ENCODE data around the gene FOXJ3.
"Not testable (repeated sequence)": the region's sequence is repeated elsewhere in the genome, so short reads cannot be mapped to it uniquely, and the experiment has no call there.

FOXJ3 gene

DNA sequence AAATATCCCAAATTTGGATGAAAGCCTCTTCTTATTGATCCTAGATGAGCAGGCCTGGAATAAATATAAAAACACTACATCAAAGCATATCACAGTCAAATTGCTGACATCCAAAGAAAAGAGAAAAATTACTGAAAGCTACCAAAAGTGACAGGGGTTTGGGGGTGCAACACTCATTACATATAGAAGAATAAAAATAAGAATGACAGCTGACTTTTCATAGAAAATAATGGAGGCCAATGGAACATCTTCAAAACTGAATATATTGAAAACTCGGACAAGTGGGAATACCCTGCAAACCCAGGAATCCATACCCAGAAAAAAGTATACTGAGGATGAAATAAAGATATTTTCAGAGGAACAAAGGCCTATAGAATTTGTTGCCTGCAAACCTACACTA is 84.0 kb downstream of the FOXJ3 start:
- no peak for DNase-seq (ENCODE audit: low read depth in 2 of 2)

GRCh38 chr1:42250164-42250563 is 84.9 kb downstream of the FOXJ3 start:
- DNase-seq (ENCODE audit: low read depth in 2 of 2), result no peak

DNA sequence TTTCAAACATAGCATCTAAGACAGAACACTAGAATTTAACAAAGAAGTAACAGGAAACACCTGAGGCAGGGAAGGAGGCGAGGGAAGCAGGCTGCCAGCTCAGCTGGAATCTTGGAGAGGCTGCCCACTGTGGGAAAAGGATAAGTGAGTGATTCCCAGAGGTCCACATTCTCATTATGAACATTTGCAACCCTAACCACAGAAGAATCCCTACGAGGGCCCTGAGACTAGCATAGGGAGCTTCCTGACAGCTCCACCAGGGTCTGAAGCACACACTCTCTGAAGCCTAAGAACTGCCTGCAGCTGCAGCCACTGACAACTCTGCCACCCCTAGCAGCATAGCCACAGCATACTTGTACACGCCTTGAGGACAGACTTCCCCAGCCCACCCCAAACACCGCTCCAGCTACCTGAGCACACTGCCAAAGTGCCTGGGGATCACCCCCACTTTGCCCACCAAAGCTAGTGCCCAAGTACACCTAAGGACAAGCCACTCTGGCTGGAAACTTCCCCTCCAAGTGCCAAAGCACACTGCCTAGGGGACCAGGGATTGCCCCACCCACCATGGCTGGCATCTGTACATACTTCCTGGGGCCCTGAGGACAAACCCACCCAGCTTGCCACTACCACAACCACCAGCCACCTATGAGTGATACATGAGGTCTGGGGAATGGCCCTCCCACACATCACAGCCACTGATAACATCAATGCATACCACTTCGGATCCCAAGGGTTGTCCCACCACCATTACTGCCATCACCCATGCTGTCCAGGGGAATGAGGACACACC is 93.9 kb downstream of the FOXJ3 start:
- DNase-seq (ENCODE audit: low read depth in 2 of 2), result no peak

DNA sequence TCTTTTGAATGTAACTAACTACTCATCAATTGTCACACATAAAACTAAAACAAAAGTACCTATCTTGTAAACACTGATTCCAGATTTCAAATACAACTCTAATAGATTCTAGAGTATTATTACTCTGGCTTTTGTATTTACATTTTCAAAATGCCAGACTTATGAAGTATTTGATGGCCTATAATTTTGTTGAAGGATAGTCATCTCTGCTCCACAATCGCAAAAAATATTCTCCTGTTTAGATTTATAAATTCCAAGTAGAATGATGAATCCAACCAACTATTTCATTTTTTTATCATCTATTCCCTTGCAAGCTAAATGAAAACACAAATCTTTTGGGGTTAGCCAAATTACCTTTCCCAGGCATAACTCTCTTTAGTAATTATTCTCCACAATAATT is 95.5 kb downstream of the FOXJ3 start:
- no peak for DNase-seq (ENCODE audit: low read depth in 2 of 2)

DNA sequence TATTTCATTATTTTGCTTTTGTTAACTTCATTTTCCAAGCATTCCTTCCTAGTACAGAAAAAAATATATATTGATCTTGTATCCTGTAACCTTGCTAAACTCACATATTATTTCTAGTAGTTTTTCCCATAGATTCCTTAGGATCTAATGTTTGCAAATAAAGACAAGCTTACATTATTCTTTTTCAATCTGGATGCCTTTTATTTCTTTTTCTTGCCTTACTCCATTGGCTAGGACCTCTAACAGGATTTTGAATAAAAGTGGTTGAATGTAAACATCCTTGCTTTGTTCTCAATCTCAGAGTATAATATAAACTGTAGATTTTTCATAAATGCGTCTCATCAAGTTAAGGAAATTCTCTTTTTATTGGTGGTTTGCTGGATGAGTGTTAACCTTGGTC is 96.0 kb downstream of the FOXJ3 start:
- no peak for DNase-seq (ENCODE audit: low read depth in 2 of 2)

- no peak for DNase-seq (ENCODE audit: low read depth in 2 of 2)
These were observed 103.8 kb downstream of the FOXJ3 start for GRCh38 chr1:42231253-42231652.

GRCh38 chr1:42228938-42229337 is 106.1 kb downstream of the FOXJ3 start:
- no peak for DNase-seq (ENCODE audit: low read depth in 2 of 2)

- no peak for DNase-seq (ENCODE audit: low read depth in 2 of 2)
These were observed 112.0 kb downstream of the FOXJ3 start for GRCh38 chr1:42223036-42223435.

- DNase-seq (ENCODE audit: low read depth in 2 of 2), result no peak
These were observed 113.0 kb downstream of the FOXJ3 start for GRCh38 chr1:42221952-42222606.

DNA sequence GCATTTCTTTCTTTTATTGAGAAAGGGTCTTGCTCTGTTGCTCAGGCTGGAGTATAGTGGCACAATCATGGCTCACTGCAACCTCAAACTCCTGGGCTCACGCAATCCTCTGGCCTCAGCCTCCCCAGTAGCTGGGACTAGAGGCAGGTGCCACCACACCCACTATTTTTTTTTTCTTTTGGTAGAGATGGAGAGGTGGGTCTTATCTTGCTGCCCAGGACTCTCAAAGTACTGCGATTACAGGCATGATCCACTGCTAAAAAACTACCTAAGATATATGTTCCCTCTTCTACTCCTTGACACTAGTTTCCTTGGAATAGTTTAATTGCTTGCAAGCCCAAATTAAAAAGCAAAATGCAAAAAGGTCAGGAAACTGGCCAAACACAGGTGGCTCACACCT is 113.6 kb downstream of the FOXJ3 start:
- no peak for DNase-seq (ENCODE audit: low read depth in 2 of 2)

- DNase-seq (ENCODE audit: low read depth in 2 of 2), result no peak
These were observed 115.4 kb downstream of the FOXJ3 start for GRCh38 chr1:42219627-42220026.

DNA sequence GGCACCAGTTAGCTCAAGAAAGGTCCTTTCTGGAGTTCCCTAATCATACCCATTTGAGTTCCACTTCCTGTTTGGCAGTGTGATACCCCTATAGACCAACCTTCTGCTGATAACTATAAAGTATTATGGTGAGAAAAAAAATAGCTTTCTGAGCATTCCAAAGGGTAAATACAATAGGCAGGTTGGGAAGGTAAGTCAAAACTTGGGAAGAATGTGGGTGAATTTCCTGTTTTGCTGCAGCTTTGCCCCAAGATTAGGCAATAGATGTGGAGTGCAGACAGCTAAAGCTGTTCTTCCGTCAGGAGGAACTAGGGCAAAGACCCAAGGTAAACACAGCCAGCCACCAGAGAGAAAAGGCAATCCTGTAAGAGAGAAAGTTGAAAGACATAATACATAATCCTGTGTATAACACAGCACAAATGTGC is 120.6 kb downstream of the FOXJ3 start:
- no peak for DNase-seq (ENCODE audit: low read depth in 2 of 2)

- DNase-seq (ENCODE audit: low read depth in 2 of 2), result no peak
These were observed 123.8 kb downstream of the FOXJ3 start for GRCh38 chr1:42211224-42211623.

DNA sequence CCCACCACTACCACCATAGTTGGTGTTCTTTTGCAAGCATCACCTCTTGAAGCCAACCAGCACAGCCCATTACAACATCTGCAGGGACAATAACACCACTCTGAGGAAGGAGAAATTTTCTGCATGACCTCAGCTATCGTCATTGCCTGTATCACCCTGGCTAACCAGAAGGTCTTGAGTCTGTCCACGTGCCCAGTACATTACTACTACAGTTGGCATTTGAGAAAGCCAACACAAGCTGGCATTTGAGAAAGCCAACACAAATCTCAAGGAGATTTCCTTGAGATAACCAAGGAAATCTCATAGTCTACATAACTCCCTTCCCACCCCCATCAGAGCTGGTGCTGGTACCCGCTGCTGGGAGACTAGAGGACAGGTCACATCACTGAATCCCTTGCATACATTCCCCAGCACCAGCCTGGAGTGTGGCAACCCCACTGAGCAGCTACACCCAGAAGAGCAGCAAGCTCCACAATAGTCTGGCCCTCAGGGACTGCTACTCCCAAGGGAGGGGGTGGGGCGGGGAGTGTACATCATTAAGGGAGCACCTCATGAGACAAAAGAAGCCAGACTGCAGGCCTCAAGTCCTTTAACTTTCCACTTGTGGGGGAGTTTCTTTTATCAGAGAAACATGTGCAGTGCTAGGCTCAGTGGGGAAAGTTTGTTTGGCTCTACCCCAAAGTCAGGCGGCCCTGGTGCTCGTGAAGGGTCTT is 124.5 kb downstream of the FOXJ3 start:
- no peak for DNase-seq (ENCODE audit: low read depth in 2 of 2)

DNA sequence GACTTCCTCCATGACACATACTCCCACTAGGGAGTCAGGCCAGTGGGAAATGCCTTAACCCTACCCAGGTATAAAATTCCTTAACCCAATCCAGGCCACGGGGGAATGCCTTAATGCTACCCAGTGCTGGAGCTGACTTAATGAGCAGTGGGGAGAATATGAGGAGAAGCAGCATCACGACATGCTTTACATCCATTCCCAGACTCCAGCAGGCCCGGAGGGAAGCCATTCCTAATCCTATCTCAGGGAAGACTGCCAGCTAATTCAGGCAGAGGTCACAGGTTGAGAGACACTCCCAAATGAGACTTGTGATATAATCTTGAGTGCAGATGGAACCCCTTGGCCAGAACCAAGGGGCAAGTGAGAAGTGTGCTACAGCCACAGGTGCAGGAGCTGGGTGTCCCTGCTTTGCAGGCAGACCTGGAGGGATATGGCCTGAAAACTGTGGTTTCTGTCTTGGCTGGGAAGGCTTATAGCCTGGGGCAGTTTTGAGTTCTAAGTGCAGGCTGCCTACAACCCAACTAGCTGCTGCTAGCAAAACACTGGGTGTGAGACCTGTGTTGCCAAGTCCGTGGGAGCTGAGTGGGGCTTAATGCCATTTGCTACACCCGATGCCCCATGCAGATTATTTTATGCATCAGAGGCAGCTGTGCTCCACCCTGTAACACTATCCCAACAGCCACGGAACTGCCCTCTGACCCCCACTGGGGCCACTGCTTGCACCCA is 125.3 kb downstream of the FOXJ3 start:
- DNase-seq (ENCODE audit: low read depth in 2 of 2), result no peak

GRCh38 chr1:42206930-42207329 is 128.1 kb downstream of the FOXJ3 start:
- DNase-seq (ENCODE audit: low read depth in 2 of 2), result not testable (repeated sequence)

- no peak for DNase-seq (ENCODE audit: low read depth in 2 of 2)
These were observed 128.9 kb downstream of the FOXJ3 start for GRCh38 chr1:42206164-42206563.

DNA sequence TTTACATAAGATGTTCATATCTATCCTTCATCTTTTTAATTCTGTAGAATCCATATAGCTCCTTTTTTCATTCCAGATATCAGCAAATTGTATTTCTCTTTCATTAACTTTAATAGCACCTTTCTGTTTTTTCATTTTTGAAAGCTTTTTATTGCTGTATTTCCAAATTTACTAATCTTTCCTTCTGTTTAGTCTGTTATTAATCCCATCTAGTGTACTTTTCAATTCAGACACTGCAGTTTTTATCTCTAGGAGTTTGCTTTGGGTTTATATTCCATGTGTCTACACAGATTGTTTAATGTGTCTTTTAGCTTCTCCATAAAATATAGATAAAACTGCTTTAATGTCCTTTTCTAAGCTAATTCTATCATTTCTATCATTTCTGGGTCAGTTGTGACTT is 133.0 kb downstream of the FOXJ3 start:
- DNase-seq (ENCODE audit: low read depth in 2 of 2), result no peak

- DNase-seq (ENCODE audit: low read depth in 2 of 2), result no peak
These were observed 136.8 kb downstream of the FOXJ3 start for GRCh38 chr1:42198251-42198650.

- no peak for DNase-seq (ENCODE audit: low read depth in 2 of 2)
These were observed 139.2 kb downstream of the FOXJ3 start for GRCh38 chr1:42195841-42196240.

DNA sequence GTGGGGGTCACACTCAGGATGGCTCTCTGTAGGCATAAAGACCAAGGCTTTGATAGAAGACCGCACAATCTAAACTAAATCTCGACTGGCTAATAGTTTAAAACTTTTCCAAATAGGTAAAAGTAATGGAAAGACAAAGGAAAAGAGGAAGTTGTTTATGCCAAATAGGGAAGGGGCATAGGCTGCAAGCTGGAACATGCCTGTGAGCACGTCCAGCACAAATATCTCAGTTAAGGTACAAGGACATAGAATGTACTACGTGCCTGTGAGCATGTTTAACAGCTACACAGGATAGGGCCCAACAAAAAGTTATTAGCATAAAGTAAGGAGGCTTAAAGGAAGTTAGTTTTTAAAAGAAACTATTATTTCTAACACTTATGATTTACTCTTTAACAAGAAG is 142.9 kb downstream of the FOXJ3 start:
- DNase-seq (ENCODE audit: low read depth in 2 of 2), result no peak

GRCh38 chr1:42191319-42191718 is 143.7 kb downstream of the FOXJ3 start:
- DNase-seq (ENCODE audit: low read depth in 2 of 2), result no peak
